Measurements from ENCODE around the gene IGF1R.

The IGF1R gene

DNA sequence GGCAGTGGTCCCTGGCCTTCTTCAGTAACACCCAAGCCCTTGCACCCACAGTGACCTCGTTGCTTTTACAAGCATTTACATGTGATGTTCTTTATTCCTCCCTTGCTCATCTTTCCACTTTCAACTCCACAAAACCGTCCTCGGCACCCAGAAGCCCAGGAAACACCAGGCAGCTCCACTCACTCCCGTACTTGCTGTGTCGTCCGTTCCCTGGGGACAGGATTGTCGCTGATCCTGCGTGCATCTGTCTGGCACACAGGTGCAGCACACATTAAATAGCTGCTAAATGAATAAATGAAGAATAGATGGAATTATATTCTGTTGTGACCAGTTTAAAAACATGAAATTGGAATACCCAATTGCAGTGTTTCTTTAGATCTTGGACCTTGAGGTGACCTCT is 239.6 kb downstream of the IGF1R start:
- no peak for DNase-seq (ENCODE audit: low read depth)

DNA sequence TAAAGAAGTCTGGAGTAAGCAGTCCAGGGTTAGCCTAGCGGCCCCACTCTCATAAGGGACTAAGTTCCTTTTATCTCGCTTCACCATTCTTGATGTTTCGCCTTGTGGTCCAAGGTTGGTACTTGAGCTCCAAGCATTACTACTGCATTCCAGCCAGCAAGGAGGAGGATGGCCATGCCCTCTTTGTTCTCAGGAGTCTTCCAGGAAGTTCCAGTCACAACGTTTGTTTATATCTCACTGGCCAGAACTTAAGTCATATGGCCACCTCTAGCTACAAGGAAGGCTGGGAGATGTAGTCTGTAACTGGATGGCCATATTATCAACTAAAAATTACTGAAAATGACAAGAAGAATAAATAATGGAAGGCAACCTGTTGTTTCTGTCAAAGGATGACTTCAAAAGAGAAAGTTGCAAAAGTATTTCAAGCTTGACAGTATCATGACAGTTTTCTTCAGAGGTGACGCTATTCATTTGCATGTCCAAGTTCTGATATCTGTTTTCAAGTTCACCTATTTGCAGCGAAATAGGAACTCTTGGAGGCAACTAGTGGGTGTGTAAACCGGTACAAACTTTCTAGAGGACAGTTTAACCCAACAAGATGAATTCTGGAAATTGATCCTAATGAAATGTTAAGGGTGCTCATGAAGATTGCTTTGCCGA is 240.6 kb downstream of the IGF1R start:
- DNase-seq (ENCODE audit: low read depth): no peak

DNA sequence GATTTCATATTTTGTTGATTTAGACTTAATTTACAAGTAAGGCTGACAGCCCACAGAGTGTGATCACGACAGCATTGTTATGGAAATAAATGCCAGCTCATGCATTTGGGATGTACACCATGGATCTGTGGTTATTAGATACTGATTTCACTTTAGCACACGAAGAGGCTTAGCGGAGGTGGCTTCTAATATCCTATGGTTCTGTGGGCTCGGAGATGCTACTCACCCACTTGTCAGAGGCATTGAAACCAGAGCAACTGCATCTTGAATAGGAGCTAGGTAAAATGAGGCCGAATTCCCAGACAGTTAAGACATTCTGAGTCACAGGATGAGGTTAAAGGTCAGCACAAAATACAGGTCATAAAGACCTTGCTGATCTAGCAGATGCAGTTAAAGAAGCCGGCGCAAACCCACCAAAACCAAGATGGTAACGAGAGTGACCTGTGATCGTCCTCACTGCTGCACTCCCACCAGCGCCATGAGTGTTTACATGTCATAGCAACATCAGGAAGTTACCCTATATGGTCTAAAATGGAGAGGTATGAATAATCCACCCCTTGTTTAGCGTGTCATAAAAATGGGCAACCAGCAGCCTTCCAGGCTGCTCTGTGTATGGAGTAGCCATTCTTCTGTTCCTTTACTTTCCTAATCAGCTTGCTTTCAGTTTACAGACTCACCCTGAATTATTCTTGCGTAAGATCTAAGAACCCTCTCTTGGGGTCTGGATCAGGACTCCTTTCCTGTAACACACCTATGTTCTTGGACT is 241.8 kb downstream of the IGF1R start:
- no peak for DNase-seq (ENCODE audit: low read depth)

DNA sequence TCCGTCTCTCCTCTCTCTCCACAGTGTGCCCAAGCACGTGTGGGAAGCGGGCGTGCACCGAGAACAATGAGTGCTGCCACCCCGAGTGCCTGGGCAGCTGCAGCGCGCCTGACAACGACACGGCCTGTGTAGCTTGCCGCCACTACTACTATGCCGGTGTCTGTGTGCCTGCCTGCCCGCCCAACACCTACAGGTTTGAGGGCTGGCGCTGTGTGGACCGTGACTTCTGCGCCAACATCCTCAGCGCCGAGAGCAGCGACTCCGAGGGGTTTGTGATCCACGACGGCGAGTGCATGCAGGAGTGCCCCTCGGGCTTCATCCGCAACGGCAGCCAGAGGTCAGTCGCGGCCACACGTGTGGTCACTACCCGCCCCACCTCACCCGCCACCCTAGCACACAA is 243.0 kb downstream of the IGF1R start:
- no peak for DNase-seq (ENCODE audit: low read depth)

DNA sequence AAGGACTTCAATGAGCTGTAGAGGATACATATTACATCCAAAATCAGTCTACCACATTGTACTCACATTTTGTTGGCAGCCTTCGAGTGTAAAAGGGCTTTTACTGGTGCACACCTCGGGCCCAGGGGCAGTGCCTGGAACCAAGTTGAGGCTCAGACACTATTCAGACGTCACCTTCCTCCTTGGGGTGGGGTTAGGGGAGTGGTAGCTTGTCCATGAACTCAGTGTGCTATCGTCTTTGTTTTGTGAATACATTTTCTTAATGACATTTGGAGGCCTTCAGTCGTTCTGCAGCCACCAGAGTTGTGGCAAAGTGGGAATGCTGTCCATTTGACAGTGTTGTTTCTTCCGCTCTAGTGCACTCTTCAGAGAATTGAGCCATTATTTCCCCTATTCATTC is 245.1 kb downstream of the IGF1R start:
- DNase-seq (ENCODE audit: low read depth): no peak

DNA sequence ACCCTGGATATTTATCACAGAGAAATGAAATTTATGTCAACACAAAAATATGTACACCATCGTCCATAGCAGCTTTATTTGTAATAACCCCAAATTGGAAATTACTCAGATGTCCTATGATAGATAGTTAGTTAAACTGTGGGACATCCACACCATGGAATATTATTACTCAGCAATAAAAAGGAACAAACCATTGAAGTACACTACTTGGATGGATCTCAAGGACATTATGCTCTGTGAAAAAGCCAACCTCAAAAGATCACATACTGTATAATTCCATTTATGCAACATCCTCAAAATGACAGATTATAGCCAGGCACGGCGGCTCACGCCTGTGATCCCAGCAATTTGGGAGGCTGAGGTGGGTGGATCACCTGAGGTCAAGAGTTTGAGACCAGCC is 246.0 kb downstream of the IGF1R start:
- no peak for DNase-seq (ENCODE audit: low read depth)

GRCh38 chr15:98896002-98896721 is 247.8 kb downstream of the IGF1R start:
- DNase-seq (ENCODE audit: low read depth): no peak

GRCh38 chr15:98896802-98897732 is 248.7 kb downstream of the IGF1R start:
- no peak for DNase-seq (ENCODE audit: low read depth)

- no peak for DNase-seq (ENCODE audit: low read depth)
These were observed 249.8 kb downstream of the IGF1R start for GRCh38 chr15:98898122-98898521.

GRCh38 chr15:98899272-98900021 is 251.1 kb downstream of the IGF1R start:
- DNase-seq (ENCODE audit: low read depth): no peak

- DNase-seq (ENCODE audit: low read depth): no peak
These were observed 252.0 kb downstream of the IGF1R start for GRCh38 chr15:98900356-98900755.

- DNase-seq (ENCODE audit: low read depth): no peak
These were observed 253.2 kb downstream of the IGF1R start for GRCh38 chr15:98901434-98902072.

DNA sequence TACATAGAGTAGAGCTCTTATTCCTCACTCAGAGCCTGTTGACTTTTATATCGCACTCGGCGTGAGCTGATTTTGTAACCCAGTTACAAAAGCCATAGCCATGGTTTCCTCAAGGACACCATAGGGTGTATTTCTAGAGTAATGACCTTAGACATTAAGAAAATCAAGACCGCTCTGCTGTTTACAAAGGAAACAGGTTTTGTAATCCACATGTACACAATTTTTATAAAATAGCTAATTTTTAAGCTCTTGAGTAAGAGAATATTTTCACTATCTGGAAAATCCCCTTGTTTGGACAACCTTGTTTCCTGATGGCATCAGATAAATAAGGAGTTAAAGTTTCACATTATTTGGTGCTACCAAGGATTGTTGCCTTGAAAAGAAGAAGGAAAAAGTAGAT is 254.6 kb downstream of the IGF1R start:
- DNase-seq (ENCODE audit: low read depth): no peak

- no peak for DNase-seq (ENCODE audit: low read depth)
These were observed 255.2 kb downstream of the IGF1R start for GRCh38 chr15:98903377-98904018.

GRCh38 chr15:98904544-98904943 is 256.2 kb downstream of the IGF1R start:
- DNase-seq (ENCODE audit: low read depth): no peak

DNA sequence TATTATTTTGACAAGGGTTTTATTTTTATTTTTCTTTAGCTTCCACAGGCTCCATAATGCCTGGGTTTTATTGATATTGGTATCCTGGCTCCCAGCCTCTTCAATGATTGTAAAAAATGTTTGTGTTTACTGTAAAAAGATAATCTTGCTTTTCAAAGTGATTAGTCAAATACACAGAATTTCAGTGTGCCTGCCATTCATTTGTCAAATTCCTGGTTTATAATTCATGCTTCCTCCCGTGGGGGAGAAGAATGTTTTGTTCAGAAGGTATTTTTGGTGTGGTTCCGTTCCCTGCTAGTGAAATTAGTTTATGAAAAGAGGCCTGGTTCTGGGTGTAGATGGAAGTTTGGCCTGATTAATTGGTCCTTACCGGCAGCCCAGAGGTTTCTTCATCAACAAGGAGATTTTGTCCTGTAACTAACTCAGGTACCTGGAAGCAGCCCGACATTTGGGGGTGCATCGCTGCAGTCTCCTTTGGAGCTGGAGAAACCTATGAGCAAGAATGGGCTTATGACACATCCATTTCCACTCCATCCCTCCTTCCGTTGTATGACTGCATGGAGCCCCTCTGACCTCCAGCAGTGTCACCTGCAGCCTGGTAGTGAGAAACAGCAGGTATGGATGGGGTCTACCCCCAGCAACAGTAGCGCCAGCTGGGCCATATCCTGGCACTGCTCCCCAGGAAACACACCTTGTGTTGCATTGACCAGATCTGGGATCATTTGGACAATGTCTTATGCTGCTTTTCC is 257.8 kb downstream of the IGF1R start:
- no peak for DNase-seq (ENCODE audit: low read depth)

- DNase-seq (ENCODE audit: low read depth): no peak
These were observed 258.4 kb downstream of the IGF1R start for GRCh38 chr15:98906712-98907083.

DNA sequence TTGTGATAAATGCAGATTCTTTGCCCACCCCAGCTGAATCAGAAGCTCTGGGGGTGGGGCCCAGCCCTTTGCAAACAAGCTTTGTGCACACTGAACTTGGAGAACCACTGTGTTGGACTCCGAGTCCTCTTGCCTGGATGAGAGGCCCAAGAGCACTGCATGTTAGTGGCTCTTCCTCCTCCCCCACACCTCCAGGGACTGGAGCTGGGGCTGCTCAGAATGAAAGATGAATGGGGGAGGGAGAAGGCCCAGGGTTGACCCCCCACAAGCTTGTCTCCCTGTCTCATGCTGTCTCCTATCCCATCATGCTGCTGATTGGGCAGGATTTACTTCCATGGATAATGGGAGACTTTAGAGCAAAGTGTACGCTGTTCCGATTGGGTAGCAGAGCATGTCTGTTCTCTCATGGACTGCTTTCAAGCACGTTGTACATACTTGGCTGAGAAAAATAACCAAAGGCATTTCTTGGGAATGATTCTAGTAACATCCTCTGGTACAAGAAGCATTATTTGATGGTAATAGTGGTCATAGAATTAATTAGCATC is 259.7 kb downstream of the IGF1R start:
- no peak for DNase-seq (ENCODE audit: low read depth)

All from stimulated activated CD8-positive, alpha-beta memory T cell treated with anti-CD3 and anti-CD28 coated beads, Interleukin-15, amount 100 ng/mL, for 1 hour (primary cell).